Breast epithelium (tissue), 3 donors: ENCODE results near the gene IRF3.

Experiments
- CTCF ChIP-seq, 3 donors: fragments of 450-650 bp; IDR thresholded peaks; one replicate each; pipeline ENCODE4 v1.5.1; 2016 to 2017; ENCODE audit warnings: antibody characterized with exemption in 3 of 3, mild to moderate bottlenecking in 3 of 3, moderate library complexity in 3 of 3
- POLR2A ChIP-seq: fragments of 450-650 bp; IDR thresholded peaks from one replicate; pipeline ENCODE4 v1.6.1; 2016; ENCODE audit warnings: antibody characterized with exemption, mild to moderate bottlenecking, moderate library complexity

DNA sequence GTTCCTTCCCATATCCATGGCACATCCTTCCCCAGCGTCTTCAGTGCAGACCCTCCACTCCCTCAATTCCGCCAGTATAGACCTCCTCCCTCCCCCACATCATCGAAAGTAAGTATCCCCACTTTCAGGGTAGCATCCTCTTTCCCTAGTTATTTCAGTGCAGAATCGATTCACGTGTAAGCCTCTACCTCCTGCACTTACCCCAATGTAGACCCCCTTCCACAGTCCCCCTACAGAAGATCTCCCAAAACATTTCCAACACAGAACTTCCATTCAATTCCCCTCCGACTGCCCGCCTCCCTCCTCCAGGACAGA, 664 bp downstream of the IRF3 start:
- no peak for TF ChIP-seq CTCF (IDR thresholded peaks at IDR 0.05)
- TF ChIP-seq POLR2A = no peak
